HFFc6 (cell line): ENCODE measurements around the gene PTPN18. TPM values are rescaled to one million over a fixed set of nuclear protein-coding genes. Genes with fewer than 3 reads are reported as not detected.

Experiments
- DNase-seq: peaks from one replicate; pipeline ENCODE4 v3.0.0-alpha.2; 2018
- H3K27ac Mint-ChIP-seq: 2 replicates; pipeline ENCODE4 v1.8.0; 2020; ENCODE audit warnings: mild to moderate bottlenecking, mixed read lengths
- H3K27me3 Mint-ChIP-seq: 2 replicates; pipeline ENCODE4 v1.8.0; 2021; ENCODE audit warnings: mild to moderate bottlenecking, moderate library complexity, mixed read lengths; ENCODE audit not compliant: insufficient read depth
- H3K36me3 Mint-ChIP-seq: 2 replicates; pipeline ENCODE4 v1.8.0; 2021; ENCODE audit warnings: low read depth, mixed read lengths
- H3K4me1 Mint-ChIP-seq: 2 replicates; pipeline ENCODE4 v1.8.0; 2020; ENCODE audit warnings: low read depth, mixed read lengths
- H3K4me3 Mint-ChIP-seq: 2 replicates; pipeline ENCODE4 v1.8.0; 2020; ENCODE audit warnings: mild to moderate bottlenecking, moderate library complexity, mixed read lengths
- H3K9me3 Mint-ChIP-seq: 2 replicates; pipeline ENCODE4 v1.8.0; 2020; ENCODE audit warnings: mild to moderate bottlenecking, mixed read lengths
- CTCF ChIP-seq: fragments of 200-600 bp; sonication (generic); IDR thresholded peaks from 2 replicates; pipeline ENCODE4 v1.5.0; 2021; ENCODE audit warnings: antibody characterized with exemption, mild to moderate bottlenecking
- total RNA-seq, 6 experiments: library from RNA; stranded (reverse); fragmentation: NEBNext Ultra II Directional; extraction: Animal tissue kit (Norgen Biotek cat#: 25700); gene quantifications; 2 replicates in 1 of 6; 3 replicates in 5 of 6; pipeline ENCODE4 v1.2.3, GENCODE V29; 2021

Gene PTPN18
- total RNA-seq, 6 experiments from 2014 or later = 15.5 to 18.9 (median 17.5) TPM

GRCh38 chr2:130387071-130387400, 31.2 kb downstream of the PTPN18 start:
- Mint-ChIP-seq H3K27me3 (no peaks in the 10 kb centered on the region; the same call in 1 of the 2 replicates), H3K27ac (no peak overlapping the region), H3K4me1 (peaks cover 10% of the 10 kb centered on the region), H3K4me3 (no peak overlapping the region), H3K36me3 (peaks cover 12% of the 10 kb centered on the region; the same call in 1 of the 2 replicates), H3K9me3 (no peaks in the 10 kb centered on the region)
- TF ChIP-seq CTCF = no peak
- DNase-seq = no peak

- Mint-ChIP-seq H3K36me3 (peaks cover 4% of the 10 kb centered on the region; the same call in 1 of the 2 replicates), H3K27me3 (no peaks in the 10 kb centered on the region; the same call in 1 of the 2 replicates), H3K9me3 (no peaks in the 10 kb centered on the region), H3K27ac (no peak overlapping the region), H3K4me1 (peaks cover 14% of the 10 kb centered on the region), H3K4me3 (no peak overlapping the region)
- no peak for DNase-seq
- TF ChIP-seq CTCF = no peak
Observed at GRCh38 chr2:130387804-130388203, 31.9 kb downstream of the PTPN18 start.

- H3K27me3 Mint-ChIP-seq = no peaks in the 10 kb centered on the region; the same call in 1 of the 2 replicates
- no peaks in the 10 kb centered on the region for H3K9me3 Mint-ChIP-seq
- TF ChIP-seq CTCF = no peak
Observed at GRCh38 chr2:130388221-130388907, 32.5 kb downstream of the PTPN18 start.

GRCh38 chr2:130389358-130389757, 33.5 kb downstream of the PTPN18 start:
- H3K27ac Mint-ChIP-seq = no peak overlapping the region
- H3K4me1 Mint-ChIP-seq = peaks cover 20% of the 10 kb centered on the region
- H3K27me3 Mint-ChIP-seq = no peaks in the 10 kb centered on the region; the same call in 1 of the 2 replicates
- DNase-seq = no peak
- no peaks in the 10 kb centered on the region; the same call in 1 of the 2 replicates for H3K36me3 Mint-ChIP-seq
- TF ChIP-seq CTCF = no peak
- no peak overlapping the region for H3K4me3 Mint-ChIP-seq
- no peaks in the 10 kb centered on the region for H3K9me3 Mint-ChIP-seq

More at GRCh38 chr2:130388221-130388907, 32.5 kb downstream of the PTPN18 start:
- no peak for DNase-seq
- Mint-ChIP-seq H3K27ac (no peak overlapping the region), H3K36me3 (no peaks in the 10 kb centered on the region; the same call in 1 of the 2 replicates), H3K4me1 (peaks cover 16% of the 10 kb centered on the region), H3K4me3 (no peak overlapping the region)

- Mint-ChIP-seq H3K9me3 (no peaks in the 10 kb centered on the region), H3K36me3 (no peaks in the 10 kb centered on the region; the same call in 1 of the 2 replicates), H3K27ac (no peak overlapping the region), H3K4me1 (peaks cover 20% of the 10 kb centered on the region), H3K27me3 (no peaks in the 10 kb centered on the region; the same call in 1 of the 2 replicates), H3K4me3 (no peak overlapping the region)
- TF ChIP-seq CTCF = no peak
- no peak for DNase-seq
Observed at GRCh38 chr2:130389783-130390182, 33.9 kb downstream of the PTPN18 start.
